NCI-H2227 treated with DMSO at 0.1 percent for 48 hours (cell line): ENCODE measurements around the gene LMOD3.

Experiments
- DNase-seq: peaks from one replicate; lab custom pipeline; 2025; lab: John Stamatoyannopoulos, UW

LMOD3 gene

GRCh38 chr3:69122403-69122802, at the start of gene LMOD3:
Gene LMOD3, minus strand, starts transcription at chr3:69122595. Its CDS starts 209 bp downstream, at chr3:69122386.
- DNase-seq = no peak

GRCh38 chr3:69172058-69172457, 49.7 kb upstream of the LMOD3 start:
- DNase-seq = no peak

GRCh38 chr3:69166446-69166845, 44.1 kb upstream of the LMOD3 start:
- no peak for DNase-seq

- DNase-seq = no peak
These were observed 43.3 kb upstream of the LMOD3 start for GRCh38 chr3:69165744-69166143.

GRCh38 chr3:69164296-69164695, 41.9 kb upstream of the LMOD3 start:
- DNase-seq = no peak

- no peak for DNase-seq
These were observed 40.0 kb upstream of the LMOD3 start for GRCh38 chr3:69162308-69162980.

GRCh38 chr3:69161587-69162307, 39.4 kb upstream of the LMOD3 start:
- DNase-seq = peak; percentile 19

GRCh38 chr3:69160525-69160924, 38.1 kb upstream of the LMOD3 start:
- no peak for DNase-seq

- DNase-seq = no peak
These were observed 37.7 kb upstream of the LMOD3 start for GRCh38 chr3:69160107-69160506.

GRCh38 chr3:69149586-69149985, 27.2 kb upstream of the LMOD3 start:
- DNase-seq = no peak

- no peak for DNase-seq
These were observed 23.3 kb upstream of the LMOD3 start for GRCh38 chr3:69145688-69146087.

GRCh38 chr3:69144631-69145245, 22.3 kb upstream of the LMOD3 start:
- DNase-seq = peak; percentile 1

- DNase-seq = no peak
These were observed 21.2 kb upstream of the LMOD3 start for GRCh38 chr3:69143612-69144011.

GRCh38 chr3:69142797-69143454, 20.5 kb upstream of the LMOD3 start:
- DNase-seq = no peak

- DNase-seq = no peak
These were observed 19.7 kb upstream of the LMOD3 start for GRCh38 chr3:69142090-69142489.

GRCh38 chr3:69141313-69141712, 18.9 kb upstream of the LMOD3 start:
- no peak for DNase-seq

GRCh38 chr3:69137412-69137811, 15.0 kb upstream of the LMOD3 start:
- no peak for DNase-seq

- no peak for DNase-seq
These were observed 14.6 kb upstream of the LMOD3 start for GRCh38 chr3:69137005-69137404.

- DNase-seq = no peak
These were observed 8.3 kb upstream of the LMOD3 start for GRCh38 chr3:69130689-69131088.

- no peak for DNase-seq
These were observed 7.1 kb upstream of the LMOD3 start for GRCh38 chr3:69129531-69129930.

GRCh38 chr3:69128509-69128908, 6.1 kb upstream of the LMOD3 start:
- DNase-seq = no peak

GRCh38 chr3:69126999-69127398, 4.6 kb upstream of the LMOD3 start:
- no peak for DNase-seq

- no peak for DNase-seq
These were observed 3.8 kb upstream of the LMOD3 start for GRCh38 chr3:69126216-69126615.
